ENCODE data around the gene TMEM52. TPM values are rescaled to one million over a fixed set of nuclear protein-coding genes. Genes with fewer than 3 reads are reported as not detected.

Gene TMEM52
- total and polyA plus RNA-seq, 9 of the 15 experiments (the other 6 are each of a cell fraction or from before 2014, with no cell fraction given) = 0.37 to 22.5 (median 6.8) TPM

- no peak for TF ChIP-seq SLC30A9 (CRISPR knock-in tag; IDR thresholded peaks at IDR 0.05)
- TF ChIP-seq HLTF (IDR thresholded peaks at IDR 0.05) = no peak
- TF ChIP-seq E2F3 (CRISPR knock-in tag; IDR thresholded peaks at IDR 0.05) = no peak
- TF ChIP-seq RREB1 (CRISPR knock-in tag; IDR thresholded peaks at IDR 0.05) = no peak
- TF ChIP-seq NUFIP1 (IDR thresholded peaks at IDR 0.05; ENCODE audit: partially characterized antibody) = no peak
- TF ChIP-seq CBX8 (IDR thresholded peaks at IDR 0.05; ENCODE audit: borderline replicate concordance, extremely low read depth, low read depth, low read length, poor library complexity, severe bottlenecking) = no peak
- TF ChIP-seq ZNF274 (IDR thresholded peaks at IDR 0.05; ENCODE audit: borderline replicate concordance, low read depth, low read length) = no peak
- no peak for TF ChIP-seq ZNF551 (CRISPR knock-in tag; IDR thresholded peaks at IDR 0.05)
- TF ChIP-seq HDAC3 (IDR thresholded peaks at IDR 0.05; ENCODE audit: borderline replicate concordance, partially characterized antibody) = no peak
- TF ChIP-seq NFIC (IDR thresholded peaks at IDR 0.05) = peak; percentile 97
- TF ChIP-seq ZNF436 (CRISPR knock-in tag; IDR thresholded peaks at IDR 0.05) = no peak
- TF ChIP-seq NFATC3 (IDR thresholded peaks at IDR 0.05) = no peak
- TF ChIP-seq BRD4 (IDR thresholded peaks at IDR 0.05) = no peak
- TF ChIP-seq FOXA3 (CRISPR knock-in tag; conservative IDR thresholded peaks at IDR 0.05 in 1 of 2, IDR thresholded peaks at IDR 0.05 in 1 of 2) = no peak
- TF ChIP-seq JUND (IDR thresholded peaks at IDR 0.05; ENCODE audit: borderline replicate concordance, low read depth, low read length) = no peak; the same call in 1 of the 2 replicates
- TF ChIP-seq JUND (tag; IDR thresholded peaks at IDR 0.05; ENCODE audit: borderline replicate concordance, low read depth, low read length) = no peak
- TF ChIP-seq MTF1 (CRISPR knock-in tag; IDR thresholded peaks at IDR 0.05; ENCODE audit: borderline replicate concordance) = no peak
- TF ChIP-seq ZNF696 (CRISPR knock-in tag; conservative IDR thresholded peaks at IDR 0.05) = no peak
- TF ChIP-seq POLR2AphosphoS2 (IDR thresholded peaks at IDR 0.05; ENCODE audit: low read length) = no peak
- no peak for TF ChIP-seq PML (IDR thresholded peaks at IDR 0.05; ENCODE audit: low read length)
- TF ChIP-seq RBM22 (IDR thresholded peaks at IDR 0.05; ENCODE audit: low read depth, low read length, poor library complexity, severe bottlenecking) = no peak
- TF ChIP-seq ERF (CRISPR knock-in tag; IDR thresholded peaks at IDR 0.05) = 0 out of 2 replicates have a peak, but pooled peaks have one; percentile 23
Measured at GRCh38 chr1:1919304-1920056, 401 bp upstream of the TMEM52 start (continued).

All from K562 (cell line).